Sciatic nerve (tissue), 2 donors: ENCODE measurements around the gene GPX3. TPM values are rescaled to one million over a fixed set of nuclear protein-coding genes. Genes with fewer than 3 reads are reported as not detected.
A peak's percentile ranks its signal among the peaks of the same experiment; 100 is the strongest.

Experiments used
- ATAC-seq: fragments of 200-7000 bp; cut with Tn5 transposase; one replicate; pipeline ENCODE4 v1.9.1; 2020; ENCODE audit warnings: mild to moderate bottlenecking, moderate library complexity
- DNase-seq: peaks from one replicate; pipeline ENCODE4 v3.0.0-alpha.2; 2020; ENCODE audit warnings: low spot score
- intact Hi-C: fragments of 100-400 bp; cut with DNase I; formaldehyde crosslinking; loops from one replicate; pipeline ENCODE4 v1.14.2; 2022
- total RNA-seq: library from RNA; stranded (reverse); fragmentation: NEBNext Ultra II Directional; extraction: Animal tissue kit (Norgen Biotek cat#: 25700); gene quantifications from one replicate; pipeline ENCODE4 v1.2.1, GENCODE V29; 2021
- donor health status: DM: no; HTN: no; CAD: no.
- donor health status: DM: no; HTN: no; CAD: no.

The GPX3 gene, protein sequence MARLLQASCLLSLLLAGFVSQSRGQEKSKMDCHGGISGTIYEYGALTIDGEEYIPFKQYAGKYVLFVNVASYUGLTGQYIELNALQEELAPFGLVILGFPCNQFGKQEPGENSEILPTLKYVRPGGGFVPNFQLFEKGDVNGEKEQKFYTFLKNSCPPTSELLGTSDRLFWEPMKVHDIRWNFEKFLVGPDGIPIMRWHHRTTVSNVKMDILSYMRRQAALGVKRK
- 1,443 TPM for total RNA-seq

DNA sequence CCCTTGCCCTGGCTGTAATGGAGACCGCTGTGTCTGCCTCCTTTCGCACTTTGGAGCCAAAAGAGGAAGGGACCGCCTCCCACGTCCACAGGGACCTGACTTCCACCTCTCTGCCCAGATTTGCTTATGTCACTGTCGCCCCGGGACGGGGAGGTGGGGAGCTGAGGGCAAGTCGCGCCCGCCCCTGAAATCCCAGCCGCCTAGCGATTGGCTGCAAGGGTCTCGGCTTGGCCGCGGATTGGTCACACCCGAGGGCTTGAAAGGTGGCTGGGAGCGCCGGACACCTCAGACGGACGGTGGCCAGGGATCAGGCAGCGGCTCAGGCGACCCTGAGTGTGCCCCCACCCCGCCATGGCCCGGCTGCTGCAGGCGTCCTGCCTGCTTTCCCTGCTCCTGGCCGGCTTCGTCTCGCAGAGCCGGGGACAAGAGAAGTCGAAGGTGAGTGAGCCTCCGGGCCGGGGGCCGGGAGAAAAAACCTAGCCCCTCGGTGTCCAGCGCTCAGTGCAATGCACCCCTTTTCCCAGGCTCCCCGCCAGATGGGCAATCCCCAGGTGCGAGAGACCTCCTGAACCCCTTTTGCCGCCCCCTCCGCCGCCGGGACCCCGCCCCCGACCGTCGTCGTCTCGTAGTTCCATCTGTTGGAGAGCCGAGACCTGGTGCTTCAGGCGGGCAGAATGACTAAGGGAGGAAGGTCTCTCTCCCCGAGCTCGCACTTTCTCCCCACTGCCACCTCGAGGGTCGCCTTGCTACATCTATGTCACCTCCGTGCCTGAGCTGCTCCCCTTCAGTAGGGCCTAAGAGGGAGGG is at the start of gene GPX3:
Gene GPX3, plus strand, starts transcription at position 288 of the 807 bp plus-strand sequence. Its CDS starts 64 bp downstream, at position 352.
- intact Hi-C loops: no loop called here
- DNase-seq: peak; percentile 95
- peak; percentile 87 for ATAC-seq

DNA sequence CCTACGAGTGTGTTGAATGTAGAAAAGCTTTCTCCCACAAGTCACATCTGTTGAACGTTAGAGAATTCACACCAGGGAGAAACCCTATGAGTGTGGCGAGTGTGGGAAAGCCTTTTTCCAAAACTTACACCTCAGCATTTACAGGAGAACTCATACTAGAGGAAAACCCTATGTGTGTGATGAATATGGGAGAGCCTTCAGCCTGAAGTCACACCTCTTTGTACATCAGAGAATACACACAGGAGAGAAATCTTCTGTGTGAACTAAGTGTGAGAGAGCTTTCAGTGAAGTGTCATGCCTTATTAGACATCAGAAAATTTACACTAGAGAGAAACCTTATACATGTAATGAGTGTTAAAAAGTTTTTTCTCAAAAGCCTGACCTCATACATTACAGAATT is 41.8 kb upstream of the GPX3 start:
- intact Hi-C loops: no loop called here
- no peak for ATAC-seq

DNA sequence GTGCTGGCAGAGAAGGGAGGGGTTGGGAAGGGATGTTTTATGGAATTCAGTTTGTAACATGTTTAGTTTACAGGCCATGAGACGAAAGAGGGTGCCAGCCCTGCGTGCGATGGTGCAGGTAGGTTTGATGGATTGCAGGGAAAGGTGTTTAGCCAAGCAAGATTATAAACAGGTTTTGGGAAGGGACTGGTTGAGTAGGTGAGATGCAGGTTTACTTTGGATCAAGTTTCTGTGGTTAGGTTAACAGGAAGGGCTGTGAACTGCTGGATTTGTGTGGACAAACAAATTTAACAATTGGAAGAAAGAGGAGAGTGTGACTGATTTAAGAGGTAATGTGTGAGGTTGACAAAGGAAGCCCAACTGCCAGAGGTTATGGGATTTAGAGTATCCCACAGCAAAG is 32.6 kb upstream of the GPX3 start:
- DNase-seq (no peak), ATAC-seq (no peak)
- intact Hi-C loops: no loop called here

More for the DNA sequence above, 41.8 kb upstream of the GPX3 start:
- DNase-seq: no peak

DNA sequence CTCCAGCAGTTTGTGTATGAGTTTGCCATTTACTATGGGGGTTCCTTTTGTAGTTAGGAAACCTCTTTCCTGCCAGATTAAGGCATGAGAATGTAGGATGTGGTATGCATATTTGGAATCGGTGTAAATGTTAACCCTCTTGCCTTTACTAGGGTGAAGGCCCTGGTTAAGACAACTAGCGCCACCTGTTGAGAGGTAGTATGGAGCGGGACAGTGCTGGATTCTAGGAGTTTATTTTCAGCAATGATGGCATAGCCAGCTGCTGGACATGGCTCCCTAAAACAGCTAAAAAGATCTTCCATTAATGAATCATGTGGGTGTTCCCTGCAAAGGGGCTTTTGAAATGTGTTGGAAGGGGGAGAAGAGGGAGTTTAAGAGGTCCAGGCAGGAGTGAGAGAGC is 30.7 kb upstream of the GPX3 start:
- intact Hi-C loops: no loop called here
- DNase-seq: no peak

DNA sequence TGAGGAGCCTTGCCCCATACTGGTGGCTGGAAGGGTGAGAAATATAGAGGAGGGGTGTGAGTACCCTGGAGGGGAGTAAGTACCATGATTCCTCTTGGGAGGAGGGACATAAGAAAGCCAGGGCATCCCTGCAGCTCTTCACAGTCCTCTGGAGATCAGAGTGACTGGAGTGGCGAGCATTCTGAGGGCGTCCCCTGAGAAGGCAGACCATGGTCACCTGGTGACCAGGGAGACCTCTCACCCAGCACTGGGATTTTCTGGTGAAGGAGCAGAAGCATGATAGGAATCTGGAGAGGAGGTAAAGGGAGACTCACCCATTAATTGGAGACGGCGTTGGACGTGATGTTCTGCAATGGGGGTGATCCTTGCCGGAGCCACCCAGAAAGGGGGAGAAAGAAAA is 27.7 kb upstream of the GPX3 start:
- ATAC-seq: no peak

More for the DNA sequence above, 30.7 kb upstream of the GPX3 start:
- no peak for ATAC-seq

DNA sequence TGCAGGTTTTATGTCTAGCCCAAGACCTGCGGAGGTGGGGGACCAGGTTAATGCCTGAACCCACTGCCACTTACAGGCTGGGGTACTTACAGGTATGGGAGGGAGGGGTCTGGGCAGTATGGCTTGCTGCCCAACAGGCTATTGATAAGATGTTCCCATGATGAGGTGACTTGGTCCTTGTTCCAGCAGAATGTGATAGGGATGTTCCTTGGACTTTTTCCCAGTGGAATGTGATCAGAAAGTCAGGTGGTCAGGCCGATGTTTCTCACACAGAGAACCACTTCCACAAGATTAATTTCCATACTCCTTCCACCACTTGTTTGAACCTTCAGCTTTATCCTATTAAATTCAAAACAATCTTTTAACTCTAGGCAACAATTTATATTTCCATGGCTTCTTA is 27.0 kb upstream of the GPX3 start:
- no peak for DNase-seq
- ATAC-seq: no peak
- intact Hi-C loops: no loop called here

More for the DNA sequence above, 27.7 kb upstream of the GPX3 start:
- no peak for DNase-seq
- intact Hi-C loops: no loop called here

DNA sequence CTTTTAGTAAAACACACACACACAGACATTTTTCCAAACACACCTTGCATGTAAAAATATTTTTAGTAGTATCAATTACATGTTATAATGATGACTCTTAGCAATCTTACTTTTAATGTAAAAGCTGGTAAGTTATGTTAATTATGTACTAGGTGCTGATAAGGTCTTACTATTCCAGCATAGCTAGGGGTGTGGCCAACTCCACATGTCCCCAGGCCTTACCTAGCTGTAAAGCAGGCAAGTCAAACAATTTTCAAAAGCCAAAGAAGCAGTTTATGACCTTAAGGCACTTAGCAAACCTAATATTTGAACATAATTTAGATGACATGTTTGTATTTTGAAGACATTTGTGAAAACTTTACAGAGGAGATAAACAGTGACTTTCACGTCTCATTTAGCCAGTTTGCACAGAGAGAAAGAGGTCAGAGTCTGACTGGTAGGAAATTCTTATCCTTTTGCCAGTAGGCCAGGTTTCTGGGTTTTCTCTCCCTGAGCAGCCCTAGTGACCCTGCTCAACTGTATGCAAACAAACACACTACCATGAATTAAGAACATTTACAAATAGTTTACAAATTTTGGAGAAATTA is 26.5 kb upstream of the GPX3 start:
- intact Hi-C loops: no loop called here
- DNase-seq (no peak), ATAC-seq (no peak)

DNA sequence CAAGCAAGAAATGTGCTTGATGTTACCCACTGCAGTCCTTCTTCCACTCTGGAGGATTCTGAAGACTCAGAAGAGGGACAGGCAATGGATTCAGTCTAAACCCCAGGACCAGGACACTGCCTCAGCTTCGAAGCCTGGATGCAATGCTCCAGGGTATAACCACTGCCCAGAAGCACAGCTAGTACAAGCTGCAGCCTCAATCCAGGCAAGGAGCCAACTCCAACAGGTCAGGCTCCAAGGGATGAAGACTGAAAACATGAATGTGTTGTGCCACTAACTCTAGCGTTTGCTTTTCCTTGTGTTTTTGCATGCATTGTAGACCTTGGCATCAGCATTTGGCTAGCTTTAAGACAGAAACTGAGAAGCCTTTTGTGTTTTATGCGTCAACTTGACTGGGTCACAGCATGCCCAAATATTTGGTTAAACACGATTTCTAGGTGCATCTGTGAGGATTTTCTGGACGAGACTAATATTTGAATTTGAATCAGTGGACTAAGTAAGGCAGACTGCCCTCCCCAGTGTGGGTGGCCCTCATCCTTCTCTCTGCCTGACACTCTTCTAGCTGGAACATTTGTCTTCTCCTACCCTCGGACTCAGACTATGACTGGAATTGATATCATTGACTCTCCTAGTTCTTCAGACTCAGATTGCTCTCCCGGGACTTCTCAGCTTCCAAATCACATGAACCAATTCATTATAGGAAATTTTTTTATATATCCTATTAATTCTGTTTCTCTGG is 20.5 kb upstream of the GPX3 start:
- peak; percentile 88 for ATAC-seq
- DNase-seq: peak; percentile 82
- intact Hi-C loops: loop anchor here (5.0 kb wide), 2 partner anchors 52 to 117 kb away; no protein-coding TSS in a partner anchor

DNA sequence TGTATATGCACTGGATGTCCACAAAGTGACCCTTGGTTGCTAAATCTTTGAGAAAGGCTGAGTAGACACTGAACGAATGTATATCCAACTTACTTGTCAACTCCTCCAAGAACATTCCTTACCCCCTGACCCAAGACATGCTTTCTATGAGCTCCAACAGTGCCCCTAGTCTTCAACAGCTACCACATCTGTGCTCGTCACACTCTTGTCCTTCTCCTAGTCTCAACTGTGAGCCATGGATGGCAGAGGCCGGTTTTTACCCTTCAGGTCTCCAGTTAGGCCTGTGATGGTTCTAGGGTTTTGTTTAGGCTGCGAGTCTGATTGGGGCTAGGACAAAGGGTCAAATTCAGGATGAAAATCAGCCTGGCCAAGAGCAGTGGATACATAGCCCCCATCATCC is 19.0 kb upstream of the GPX3 start:
- intact Hi-C loops: loop anchor here (5.0 kb wide), 2 partner anchors 51 to 116 kb away; no protein-coding TSS in a partner anchor
- ATAC-seq (no peak), DNase-seq (no peak)

DNA sequence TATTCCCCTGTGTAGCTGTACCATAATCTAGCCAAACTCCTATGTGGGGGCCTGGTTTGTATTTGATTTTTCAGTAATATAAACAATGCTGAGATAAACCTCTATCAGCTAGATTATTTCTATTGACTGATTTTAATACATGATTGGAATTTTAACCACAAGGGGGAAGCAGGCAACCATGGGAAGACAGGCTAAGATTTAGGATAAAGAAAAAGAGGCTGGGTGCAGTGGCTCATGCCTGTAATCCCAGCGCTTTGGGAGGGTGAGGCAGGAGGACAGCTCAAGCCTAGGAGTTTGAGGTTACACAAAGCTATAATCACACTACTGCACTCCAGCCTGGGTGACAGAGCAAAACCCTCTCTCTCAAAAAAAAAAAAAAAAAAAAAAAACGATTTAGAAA is 18.1 kb upstream of the GPX3 start:
- DNase-seq (no peak), ATAC-seq (no peak)
- intact Hi-C loops: loop anchor here (5.0 kb wide), 2 partner anchors 50 to 115 kb away; no protein-coding TSS in a partner anchor

DNA sequence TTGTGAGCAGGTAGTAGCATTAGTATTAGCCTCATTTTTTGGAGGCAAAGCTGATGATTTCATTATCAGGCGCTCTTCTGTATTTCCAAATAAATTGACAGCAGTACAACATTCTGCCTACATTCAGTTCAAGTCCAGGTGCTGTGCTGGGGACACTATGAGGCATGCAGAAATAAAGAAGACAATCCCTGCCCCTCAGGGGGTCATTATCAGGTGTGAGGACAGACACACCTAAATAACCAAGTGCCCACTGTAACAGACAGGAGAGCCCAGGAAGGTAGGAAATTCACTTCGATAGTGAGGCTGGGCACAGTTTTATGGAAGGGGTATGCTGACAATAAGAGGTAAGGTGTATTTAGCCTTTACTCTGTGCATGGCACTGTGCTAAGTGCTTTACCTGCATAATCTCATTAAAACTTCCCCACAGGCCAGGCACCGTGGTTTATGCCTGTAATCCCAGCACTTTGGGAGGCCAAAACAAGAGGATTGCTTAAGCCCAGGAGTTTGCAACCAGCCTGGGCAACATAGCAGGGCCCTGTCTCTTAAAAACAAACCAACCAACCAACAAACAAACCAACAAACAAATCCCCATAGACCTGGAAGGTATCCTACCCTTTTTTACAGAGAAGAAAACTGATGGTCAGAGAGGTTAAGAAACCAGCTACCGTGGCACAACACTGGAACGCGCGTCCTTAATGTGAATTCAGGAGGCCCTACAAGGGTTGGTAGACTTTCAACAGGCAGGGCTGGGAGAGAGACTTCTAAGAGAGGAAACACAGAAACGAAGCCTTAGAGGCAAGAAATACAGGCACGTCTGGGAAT is 17.5 kb upstream of the GPX3 start:
- no peak for DNase-seq
- intact Hi-C loops: loop anchor here (5.0 kb wide), 2 partner anchors 49 to 114 kb away; no protein-coding TSS in a partner anchor
- ATAC-seq: no peak

DNA sequence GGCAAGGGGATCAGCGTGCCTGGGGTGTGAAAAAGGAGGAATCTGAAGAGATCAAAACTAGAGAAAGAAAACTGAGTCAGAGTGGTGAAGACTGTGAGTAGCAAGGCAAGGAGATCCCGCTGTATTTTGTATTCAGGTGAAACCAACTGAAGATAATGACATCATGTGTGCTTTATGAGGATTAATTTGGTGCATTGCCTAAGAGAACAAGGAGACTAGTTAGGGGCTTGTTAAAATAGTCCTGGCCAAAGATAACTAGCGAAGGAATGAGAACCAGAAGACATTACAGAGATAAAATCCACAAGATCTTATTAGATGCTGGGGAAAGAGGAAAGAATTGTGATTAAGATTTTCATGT is 16.9 kb upstream of the GPX3 start:
- ATAC-seq: no peak
- intact Hi-C loops: loop anchor here (5.0 kb wide), 2 partner anchors 49 to 114 kb away; no protein-coding TSS in a partner anchor

DNA sequence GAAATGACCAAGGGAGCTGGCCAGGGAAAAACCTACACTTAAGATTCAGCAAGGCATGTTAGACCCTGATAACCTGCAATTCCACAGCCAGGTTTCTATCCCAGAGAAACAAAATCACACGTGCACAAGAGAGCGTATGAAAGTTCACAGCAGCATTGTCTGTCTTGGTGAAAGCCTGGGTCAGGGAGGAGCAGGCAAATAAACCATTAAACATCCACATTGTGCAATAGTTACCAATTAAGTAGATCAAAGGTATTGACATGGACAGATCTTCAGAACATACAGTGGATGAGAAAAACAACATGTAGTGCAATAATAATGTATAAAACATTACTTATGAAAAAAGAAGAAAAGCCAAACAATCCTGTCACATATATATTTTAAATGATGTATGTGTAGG is 15.9 kb upstream of the GPX3 start:
- no peak for ATAC-seq
- intact Hi-C loops: loop anchor here (5.0 kb wide), 2 partner anchors 48 to 113 kb away; no protein-coding TSS in a partner anchor
- DNase-seq: no peak

More for the DNA sequence above, 16.9 kb upstream of the GPX3 start:
- no peak for DNase-seq

DNA sequence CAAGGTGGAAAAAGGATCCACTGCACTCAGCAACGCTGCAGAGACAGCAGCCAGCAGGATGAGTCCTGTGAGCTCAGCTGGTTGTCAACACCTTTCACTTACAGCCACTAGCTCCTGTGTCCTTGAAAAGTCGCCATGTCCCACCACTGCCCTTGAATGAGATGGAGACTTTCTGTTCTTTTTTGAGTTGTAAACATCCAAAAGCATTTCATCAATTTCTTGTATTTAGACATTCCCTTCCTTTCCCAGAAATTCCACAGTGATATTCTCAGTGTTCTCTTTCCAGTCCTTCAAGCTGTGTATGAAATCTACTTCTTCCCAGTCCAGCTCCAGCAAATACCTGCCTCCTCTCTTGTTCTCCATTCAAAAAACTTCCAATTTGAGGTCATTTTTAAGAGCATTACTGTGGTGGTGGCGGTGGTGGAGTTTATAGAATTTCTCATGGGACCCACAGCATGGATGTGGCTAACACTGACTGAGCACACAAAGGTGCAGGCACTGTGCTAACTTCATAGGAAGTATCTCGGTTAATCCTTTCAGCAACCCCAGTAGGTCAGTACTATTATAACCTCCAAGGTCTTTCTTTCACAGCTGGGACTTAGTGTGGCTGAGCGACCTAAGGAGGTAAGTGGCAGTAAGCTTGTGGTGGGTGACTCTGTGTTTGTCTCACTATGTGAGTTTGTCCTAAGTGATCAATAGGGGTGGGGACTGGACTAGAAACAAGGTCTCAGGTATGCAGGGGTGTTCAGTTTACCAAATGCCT is 15.0 kb upstream of the GPX3 start:
- ATAC-seq (peak; percentile 74), DNase-seq (no peak)
- intact Hi-C loops: no loop called here

DNA sequence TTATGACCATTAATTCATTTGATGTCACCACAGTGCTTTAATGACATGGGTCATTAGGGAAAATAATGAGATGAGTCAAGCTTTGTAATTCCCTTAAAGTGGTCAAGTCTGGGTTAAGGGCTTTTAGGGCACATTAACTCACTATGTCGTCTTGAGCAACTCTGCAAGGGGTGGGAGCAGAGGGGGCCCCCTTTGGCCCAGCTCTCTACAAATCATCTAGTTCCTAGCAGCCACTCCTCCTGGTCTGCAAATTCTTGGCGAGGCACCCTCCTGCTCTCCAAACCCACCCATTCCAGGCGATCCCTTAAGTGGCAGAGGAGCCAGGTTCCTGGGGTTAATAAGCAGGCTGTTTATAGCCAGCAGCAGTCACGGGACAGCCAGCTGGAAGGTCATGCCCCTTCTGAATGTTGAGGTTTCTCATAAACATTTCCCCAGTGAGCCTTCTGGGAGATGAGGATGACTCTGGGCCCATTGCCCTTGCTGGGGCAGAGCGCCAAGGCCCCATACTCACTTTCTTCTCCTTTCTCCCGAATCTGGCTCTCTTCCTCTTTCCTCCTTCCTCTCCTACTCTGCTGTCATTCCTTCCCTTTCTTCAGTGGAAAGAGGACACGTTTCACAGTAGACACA is 14.3 kb upstream of the GPX3 start:
- peak; percentile 92 for DNase-seq
- intact Hi-C loops: no loop called here
- ATAC-seq: peak; percentile 93

DNA sequence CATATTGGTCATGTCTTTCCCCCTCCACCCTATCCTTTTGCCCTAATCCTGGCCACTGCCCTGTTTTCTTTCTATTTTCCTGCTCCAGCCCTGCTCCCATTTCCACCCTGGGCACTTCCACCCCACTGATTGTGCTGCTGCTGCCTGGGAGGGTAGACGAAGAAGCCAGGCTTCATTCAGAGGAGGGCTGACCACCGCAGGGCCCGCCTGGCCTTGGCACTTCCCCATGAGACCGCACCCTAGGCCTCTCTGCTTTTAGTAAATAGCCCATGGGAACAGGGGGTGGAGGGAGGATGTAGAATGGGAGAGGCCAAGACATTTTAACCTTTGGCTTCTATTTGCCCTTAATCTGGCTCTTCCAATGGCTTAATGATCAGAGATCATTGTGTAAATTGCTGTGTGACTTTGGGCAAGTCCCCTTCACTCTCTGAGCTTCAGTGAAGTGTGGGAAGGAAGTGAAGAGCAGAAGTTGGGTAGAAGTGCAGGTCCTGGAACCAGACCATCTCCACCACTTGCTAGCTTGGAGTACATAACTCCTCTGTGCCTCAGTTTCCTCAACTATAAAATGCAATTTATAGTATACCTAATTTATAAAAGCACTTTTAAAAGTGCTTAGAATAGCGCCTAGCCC is 13.6 kb upstream of the GPX3 start:
- DNase-seq: no peak
- peak; percentile 2 for ATAC-seq
- intact Hi-C loops: no loop called here
